Measurements from ENCODE around the gene MPPE1. TPM values are rescaled to one million over a fixed set of nuclear protein-coding genes. Genes with fewer than 3 reads are reported as not detected.

MPPE1 gene
- total RNA-seq, 2 experiments from 2014 or later = 62.6 to 68.3 TPM

DNA sequence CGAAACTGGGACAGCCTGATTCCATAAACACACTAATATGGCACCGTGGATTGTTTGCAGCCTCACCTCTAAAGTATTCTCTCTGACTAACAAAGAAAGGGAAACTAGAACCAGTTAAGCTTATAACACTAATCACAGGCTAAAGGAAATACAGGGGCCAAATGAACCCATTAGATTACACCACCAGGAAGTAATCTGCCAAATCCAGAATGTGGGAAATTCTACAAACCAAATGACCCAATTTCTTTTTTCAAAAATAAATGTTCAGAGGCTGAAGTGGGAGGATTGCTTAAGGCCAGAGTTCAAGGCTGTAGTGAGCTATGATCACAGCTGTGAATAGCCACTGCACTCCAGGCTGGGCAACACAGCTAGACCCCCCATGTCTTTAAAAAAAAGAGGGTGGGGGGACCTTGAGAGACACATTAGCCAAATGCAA is 1.5 kb upstream of the MPPE1 start:
- H3K9me3 Mint-ChIP-seq = no peaks in the 10 kb centered on the region
- DNase-seq (peak in 3 of 14 experiments; percentile 13 to 29 (median 27)), ATAC-seq (ENCODE audit: poor library complexity) (no peak)
- H3K27me3 Mint-ChIP-seq = no peaks in the 10 kb centered on the region
- intact Hi-C loops (cut with DNase I, micrococcal nuclease) = loop anchor here in 1 of 2 experiments (1.0 to 10.0 kb wide), 4 partner anchors 56 to 1078 kb away; partner anchors contain the start of genes AFG3L2 and IMPA2
- H3K27ac Mint-ChIP-seq = peak overlapping the region; percentile 98
- peak overlapping the region; percentile 93 for H3K4me3 Mint-ChIP-seq
- H3K4me1 Mint-ChIP-seq (ENCODE audit: low read depth) = peaks cover 31% of the 10 kb centered on the region
- Histone ChIP-seq H3K4me1 (ENCODE audit: insufficient read depth, low read length) (peaks cover 24% of the 10 kb centered on the region), H3K9me3 (ENCODE audit: control insufficient read depth in 1 of 2, insufficient read depth in 1 of 2, low read length in 2 of 2) (no peaks in the 10 kb centered on the region), H3K36me3 (ENCODE audit: insufficient read depth, low read length) (peaks cover 10% of the 10 kb centered on the region), H3K27me3 (ENCODE audit: control insufficient read depth in 1 of 2, insufficient read depth in 2 of 2, low read length in 2 of 2) (no peaks in the 10 kb centered on the region), H3K4me3 (ENCODE audit: low read length) (no peak overlapping the region), H3K27ac (ENCODE audit: low read depth in 1 of 2, low read length in 2 of 2) (no peak overlapping the region)
- ChIA-PET POLR2A (interaction anchor here (1.3 to 3.4 kb wide), 5 partner anchors 29 to 1996 kb away, joined by 4 to 43 read pairs (median 6); partner anchors contain the start of genes CHMP1B, IMPA2 and VAPA), CTCF (no interaction called here)
- H3K36me3 Mint-ChIP-seq (ENCODE audit: low read depth) = peaks cover 27% of the 10 kb centered on the region
- no peak for TF ChIP-seq CTCF (IDR thresholded peaks at IDR 0.05)

DNA sequence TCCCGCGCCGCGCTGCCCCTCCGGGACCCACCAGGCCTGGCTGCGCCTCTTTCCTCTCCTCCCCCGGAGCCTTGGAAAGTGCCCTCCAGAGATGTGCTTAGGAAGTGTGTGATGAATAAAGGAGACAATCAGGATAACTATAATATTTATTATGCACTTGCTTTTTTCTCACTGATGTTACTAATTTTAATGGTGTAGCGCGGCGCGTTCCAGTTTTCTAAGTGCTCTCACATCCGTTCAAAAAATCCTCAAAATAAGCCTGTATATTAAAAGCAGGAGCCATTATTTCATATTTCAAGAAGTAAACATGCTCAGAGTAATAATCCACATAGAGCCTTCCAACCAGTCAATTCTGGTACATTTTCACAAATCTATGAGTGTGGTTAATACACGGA is 941 bp upstream of the MPPE1 start:
- Histone ChIP-seq H3K4me1 (ENCODE audit: insufficient read depth, low read length) (peaks cover 24% of the 10 kb centered on the region), H3K36me3 (ENCODE audit: insufficient read depth, low read length) (peaks cover 10% of the 10 kb centered on the region), H3K27ac (ENCODE audit: low read depth in 1 of 2, low read length in 2 of 2) (peak overlapping the region; percentile 27 to 94), H3K9me3 (ENCODE audit: control insufficient read depth in 1 of 2, insufficient read depth in 1 of 2, low read length in 2 of 2) (no peaks in the 10 kb centered on the region), H3K4me3 (ENCODE audit: low read length) (peak overlapping the region; percentile 51), H3K27me3 (ENCODE audit: control insufficient read depth in 1 of 2, insufficient read depth in 2 of 2, low read length in 2 of 2) (no peaks in the 10 kb centered on the region)
- Mint-ChIP-seq H3K9me3 (no peaks in the 10 kb centered on the region), H3K4me3 (peak overlapping the region; percentile 93), H3K27ac (peak overlapping the region; percentile 98), H3K27me3 (no peaks in the 10 kb centered on the region), H3K4me1 (ENCODE audit: low read depth) (peaks cover 31% of the 10 kb centered on the region), H3K36me3 (ENCODE audit: low read depth) (peaks cover 27% of the 10 kb centered on the region)
- ATAC-seq (ENCODE audit: poor library complexity) (no peak), DNase-seq (peak in 1 of 14 experiments; percentile 41)
- ChIA-PET POLR2A (interaction anchor here (0.6 to 3.4 kb wide), 9 partner anchors 12 to 1995 kb away, joined by 3 to 43 read pairs (median 4); partner anchors contain the start of genes CHMP1B, IMPA2 and VAPA), CTCF (interaction anchor here (0.9 kb wide), 1 partner anchor 87 kb away, joined by 3 read pairs; no protein-coding TSS in a partner anchor)
- TF ChIP-seq CTCF (IDR thresholded peaks at IDR 0.05) = no peak
- intact Hi-C loops (cut with DNase I, micrococcal nuclease) = loop anchor here in 1 of 2 experiments (1.0 to 10.0 kb wide), 4 partner anchors 56 to 1078 kb away; partner anchors contain the start of genes AFG3L2 and IMPA2

DNA sequence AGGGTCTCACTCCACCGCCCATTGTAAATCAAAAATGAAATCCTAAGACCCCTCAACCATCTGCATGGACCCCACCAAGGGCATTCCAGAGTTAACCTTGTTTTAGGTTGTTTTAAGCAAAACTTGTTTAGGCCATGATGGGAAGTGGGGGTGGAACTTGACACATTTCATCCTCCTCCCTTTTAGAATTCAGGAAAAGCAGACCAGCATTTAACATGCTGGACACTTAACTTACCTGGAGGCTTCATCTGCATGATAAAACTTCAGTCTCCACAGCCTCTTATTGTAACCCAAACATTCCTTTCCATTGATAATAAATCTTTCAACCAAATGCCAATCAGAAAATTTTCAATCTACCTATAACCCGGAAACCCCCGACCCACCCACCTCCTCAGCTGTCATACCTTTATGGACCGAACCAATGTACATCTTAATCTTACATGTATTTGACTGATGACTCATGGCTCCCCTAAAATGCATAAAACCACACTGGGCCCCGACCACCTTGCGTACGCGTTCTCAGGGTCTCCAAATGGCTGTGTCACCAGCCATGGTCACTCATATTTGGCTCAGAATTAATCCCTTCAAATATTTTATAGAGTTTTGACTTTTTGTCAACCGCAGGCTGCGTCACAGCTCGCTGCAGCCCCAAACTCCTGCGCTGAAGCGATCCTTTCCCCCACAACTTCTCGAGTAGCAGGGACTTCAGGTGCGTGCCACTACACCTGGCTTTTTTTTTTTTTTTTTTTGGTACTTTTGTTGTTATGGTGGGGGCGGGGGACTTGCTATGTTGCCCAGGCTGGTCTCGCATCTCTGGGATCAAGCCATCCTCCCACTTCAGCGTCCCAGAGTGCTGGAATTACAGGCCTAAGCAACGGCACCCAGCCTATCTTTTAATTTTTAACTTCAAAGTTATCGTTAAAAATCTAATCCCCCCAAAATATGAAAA is 917 bp downstream of the MPPE1 start:
- Mint-ChIP-seq H3K9me3 (no peaks in the 10 kb centered on the region), H3K36me3 (ENCODE audit: low read depth) (peaks cover 45% of the 10 kb centered on the region), H3K27me3 (no peaks in the 10 kb centered on the region), H3K27ac (peak overlapping the region; percentile 98), H3K4me1 (ENCODE audit: low read depth) (peaks cover 31% of the 10 kb centered on the region), H3K4me3 (peak overlapping the region; percentile 97)
- Histone ChIP-seq H3K9me3 (ENCODE audit: control insufficient read depth in 1 of 2, insufficient read depth in 1 of 2, low read length in 2 of 2) (no peaks in the 10 kb centered on the region), H3K4me1 (ENCODE audit: insufficient read depth, low read length) (peaks cover 24% of the 10 kb centered on the region), H3K36me3 (ENCODE audit: insufficient read depth, low read length) (peaks cover 20% of the 10 kb centered on the region), H3K27ac (ENCODE audit: low read depth in 1 of 2, low read length in 2 of 2) (no peak overlapping the region), H3K27me3 (ENCODE audit: control insufficient read depth in 1 of 2, insufficient read depth in 2 of 2, low read length in 2 of 2) (no peaks in the 10 kb centered on the region), H3K4me3 (ENCODE audit: low read length) (peak overlapping the region; percentile 89)
- DNase-seq = peak in 1 of 14 experiments; percentile 17
- no peak for TF ChIP-seq CTCF (IDR thresholded peaks at IDR 0.05)
- POLR2A ChIA-PET = interaction anchor here (1.1 to 3.4 kb wide), 3 partner anchors 10 to 57 kb away, joined by 4 to 43 read pairs (median 4); partner anchors contain the start of gene CHMP1B
- ATAC-seq (ENCODE audit: poor library complexity) = no peak
- CTCF ChIA-PET = no interaction called here
- intact Hi-C loops (cut with DNase I, micrococcal nuclease) = loop anchor here in 1 of 2 experiments (2.0 to 10.0 kb wide), 3 partner anchors 56 to 1080 kb away; partner anchors contain the start of genes AFG3L2 and CHMP1B

Data from CD4-positive, alpha-beta T cell (primary cell).